Keratinocyte (primary cell): ENCODE results near the gene FOXL3.
"Not testable (repeated sequence)": the region's sequence is repeated elsewhere in the genome, so short reads cannot be mapped to it uniquely, and the experiment has no call there.

Experiments
- CTCF ChIP-seq, 3 experiments: IDR thresholded peaks in 1 of 3; conservative IDR thresholded peaks in 1 of 3; optimal IDR thresholded peaks in 1 of 3; 2 replicates in 2 of 3; 3 replicates in 1 of 3; pipeline versions ENCODE3 to v1.5.1; 2011; ENCODE audit warnings: low read length in 3 of 3, mild to moderate bottlenecking in 3 of 3, moderate library complexity in 2 of 3, control low read depth in 1 of 3, inconsistent platforms in 1 of 3; ENCODE audit not compliant: insufficient read depth in 2 of 3; ENCODE audit errors: extremely low read depth in 1 of 3
- EZH2 ChIP-seq: IDR thresholded peaks from one replicate; pipeline ENCODE4 v1.6.1; 2012; ENCODE audit warnings: inconsistent platforms, mild to moderate bottlenecking, low read length, moderate library complexity

GRCh38 chr7:243580-243978 lies 46.4 kb upstream of the FOXL3 start:
- not testable (repeated sequence) for TF ChIP-seq CTCF (optimal IDR thresholded peaks at IDR 0.05 in 1 of 3, IDR thresholded peaks at IDR 0.05 in 1 of 3, conservative IDR thresholded peaks at IDR 0.05 in 1 of 3; ENCODE audit: extremely low read depth in 1 of 3, insufficient read depth in 2 of 3, low read length in 3 of 3); EZH2
